Measurements from ENCODE around the gene TMEM82. TPM values are rescaled to one million over a fixed set of nuclear protein-coding genes. Genes with fewer than 3 reads are reported as not detected.
A peak's percentile ranks its signal among the peaks of the same experiment; 100 is the strongest.

Gene TMEM82
- total RNA-seq, 4 donors from 2014 or later, result not detected

- peak overlapping the region in 2 of 4 donors; percentile 13 to 52 for H3K27ac ChIP-seq
- H3K4me3 ChIP-seq, result no peak overlapping the region
- peaks cover 0 to 14% (median 4%) of the 10 kb centered on the region in 3 donors for H3K4me1 ChIP-seq
- no peaks in the 10 kb centered on the region for H3K36me3 ChIP-seq
- no peak for DNase-seq
- no peaks in the 10 kb centered on the region for H3K9me3 ChIP-seq
- no peaks in the 10 kb centered on the region for H3K27me3 ChIP-seq
- WGBS, 2 donors, result 83 to 84% methylated on average over 9 of the region's 19 CpGs
- intact Hi-C loops (cut with DNase I), result loop anchor here (10.0 kb wide), 1 partner anchor 155 kb away; no protein-coding TSS in a partner anchor
- no peak for TF ChIP-seq CTCF (IDR thresholded peaks at IDR 0.05)
- TF ChIP-seq POLR2A (IDR thresholded peaks at IDR 0.05), result no peak
These were observed 7.3 kb downstream of the TMEM82 start for GRCh38 chr1:15749399-15750291.

- TF ChIP-seq POLR2A (IDR thresholded peaks at IDR 0.05) (no peak), CTCF (IDR thresholded peaks at IDR 0.05) (no peak)
- WGBS, 2 donors, result 81 to 90% methylated on average over 8 to 11 of the region's 12 CpGs
- no peaks in the 10 kb centered on the region for H3K9me3 ChIP-seq
These were observed 8.6 kb downstream of the TMEM82 start for GRCh38 chr1:15750924-15751323.

GRCh38 chr1:15751717-15752116, 9.4 kb downstream of the TMEM82 start:
- Histone ChIP-seq H3K4me1 (peaks cover 8 to 27% (median 15%) of the 10 kb centered on the region in 3 donors), H3K27ac (no peak overlapping the region), H3K36me3 (no peaks in the 10 kb centered on the region), H3K9me3 (no peaks in the 10 kb centered on the region), H3K27me3 (no peaks in the 10 kb centered on the region), H3K4me3 (no peak overlapping the region)
- DNase-seq, result no peak
- intact Hi-C loops (cut with DNase I), result no loop called here
- 82 to 83% methylated on average over 9 to 10 of the region's 10 CpGs for WGBS, 2 donors
- TF ChIP-seq POLR2A (IDR thresholded peaks at IDR 0.05) (no peak), CTCF (IDR thresholded peaks at IDR 0.05) (no peak)

More at GRCh38 chr1:15750924-15751323, 8.6 kb downstream of the TMEM82 start:
- Histone ChIP-seq H3K4me1 (peaks cover 0 to 19% (median 7%) of the 10 kb centered on the region in 3 donors), H3K36me3 (no peaks in the 10 kb centered on the region), H3K27me3 (no peaks in the 10 kb centered on the region), H3K4me3 (no peak overlapping the region), H3K27ac (no peak overlapping the region)
- intact Hi-C loops (cut with DNase I), result no loop called here
- no peak for DNase-seq

- Histone ChIP-seq H3K4me1 (peaks cover 18 to 48% (median 32%) of the 10 kb centered on the region in 3 donors), H3K4me3 (no peak overlapping the region), H3K27me3 (peaks cover 0 to 17% (median 0%) of the 10 kb centered on the region in 4 donors), H3K36me3 (no peaks in the 10 kb centered on the region), H3K27ac (no peak overlapping the region), H3K9me3 (no peaks in the 10 kb centered on the region)
- DNase-seq, result no peak
- intact Hi-C loops (cut with DNase I), result no loop called here
- 74 to 94% methylated on average over 7 of the region's 10 CpGs for WGBS, 2 donors
- no peak for TF ChIP-seq POLR2A (IDR thresholded peaks at IDR 0.05)
- TF ChIP-seq CTCF (IDR thresholded peaks at IDR 0.05), result no peak
These were observed 11.5 kb downstream of the TMEM82 start for GRCh38 chr1:15753776-15754175.

- WGBS, 2 donors, result 93 to 96% methylated on average over 2 of the region's 2 CpGs
- H3K36me3 ChIP-seq, result no peaks in the 10 kb centered on the region
- no peaks in the 10 kb centered on the region for H3K9me3 ChIP-seq
- TF ChIP-seq CTCF (IDR thresholded peaks at IDR 0.05) (no peak), POLR2A (IDR thresholded peaks at IDR 0.05) (no peak)
- no peak overlapping the region for H3K4me3 ChIP-seq
- H3K27me3 ChIP-seq, result peaks cover 0 to 30% (median 1%) of the 10 kb centered on the region in 4 donors
- H3K4me1 ChIP-seq, result peaks cover 30 to 50% (median 32%) of the 10 kb centered on the region in 3 donors
- intact Hi-C loops (cut with DNase I), result no loop called here
- no peak for DNase-seq
- H3K27ac ChIP-seq, result no peak overlapping the region
These were observed 12.8 kb downstream of the TMEM82 start for GRCh38 chr1:15755021-15755645.

Data from esophagus squamous epithelium (tissue), 5 donors.